ENCODE measurements around the gene RPUSD1.
A peak's percentile ranks its signal among the peaks of the same experiment; 100 is the strongest.
"Not testable (repeated sequence)": the region's sequence is repeated elsewhere in the genome, so short reads cannot be mapped to it uniquely, and the experiment has no call there.

Gene RPUSD1

GRCh38 chr16:759110-759910 is 28.9 kb downstream of the RPUSD1 start:
- WGBS (ENCODE audit: insufficient coverage) = 99% methylated on average over 34 of the region's 34 CpGs
- DNase-seq = no peak
- Histone ChIP-seq H3K9me3 (ENCODE audit: control extremely low read depth in 1 of 5, control insufficient read depth in 4 of 5, insufficient read depth in 2 of 5, low read depth in 1 of 5, low read length in 4 of 5) (peaks cover 0 to 3% (median 0%) of the 10 kb centered on the region in 5 experiments), H3K36me3 (ENCODE audit: control insufficient read depth in 4 of 4, insufficient read depth in 4 of 4, low read length in 3 of 4) (no peaks in the 10 kb centered on the region), H3K4me3 (ENCODE audit: control insufficient read depth in 1 of 7, extremely low read depth in 1 of 7, insufficient read depth in 4 of 7, low read depth in 2 of 7, low read length in 6 of 7) (no peak overlapping the region), H3K27ac (ENCODE audit: insufficient read depth in 1 of 2, low read depth in 1 of 2, low read length in 2 of 2, poor library complexity in 1 of 2, severe bottlenecking in 2 of 2) (no peak overlapping the region), H3K27me3 (replicated peaks in 2 of 5; ENCODE audit: control insufficient read depth in 4 of 5, insufficient read depth in 5 of 5, low read length in 4 of 5) (no peaks in the 10 kb centered on the region), H3K4me1 (ENCODE audit: control extremely low read depth in 1 of 4, control insufficient read depth in 4 of 4, insufficient read depth in 4 of 4, low read length in 3 of 4) (peaks cover 0 to 29% (median 25%) of the 10 kb centered on the region in 4 experiments)
- ChIA-PET CTCF (interaction anchor here (0.9 to 1.4 kb wide), 4 partner anchors 11 to 49 kb away, joined by 3 to 6 read pairs (median 3); no protein-coding TSS in a partner anchor), POLR2A (no interaction called here)

GRCh38 chr16:756428-756827 is 31.8 kb downstream of the RPUSD1 start:
- H3K27me3 ChIP-seq (replicated peaks in 2 of 5; ENCODE audit: control insufficient read depth in 4 of 5, insufficient read depth in 5 of 5, low read length in 4 of 5) = no peaks in the 10 kb centered on the region
- H3K9me3 ChIP-seq (ENCODE audit: control extremely low read depth in 1 of 5, control insufficient read depth in 4 of 5, insufficient read depth in 2 of 5, low read depth in 1 of 5, low read length in 4 of 5) = peaks cover 0 to 3% (median 0%) of the 10 kb centered on the region in 5 experiments
- H3K4me1 ChIP-seq (ENCODE audit: control extremely low read depth in 1 of 4, control insufficient read depth in 4 of 4, insufficient read depth in 4 of 4, low read length in 3 of 4) = peaks cover 0 to 35% (median 25%) of the 10 kb centered on the region in 4 experiments
- H3K4me3 ChIP-seq (ENCODE audit: control insufficient read depth in 1 of 7, extremely low read depth in 1 of 7, insufficient read depth in 4 of 7, low read depth in 2 of 7, low read length in 6 of 7) = no peak overlapping the region
- H3K36me3 ChIP-seq (ENCODE audit: control insufficient read depth in 4 of 4, insufficient read depth in 4 of 4, low read length in 3 of 4) = no peaks in the 10 kb centered on the region
- no peak overlapping the region for H3K27ac ChIP-seq (ENCODE audit: insufficient read depth in 1 of 2, low read depth in 1 of 2, low read length in 2 of 2, poor library complexity in 1 of 2, severe bottlenecking in 2 of 2)
- CTCF ChIA-PET = interaction anchor here (0.9 to 3.0 kb wide), 6 partner anchors 10 to 65 kb away, joined by 3 to 16 read pairs (median 8); no protein-coding TSS in a partner anchor
- WGBS (ENCODE audit: insufficient coverage) = 100% methylated on average over 5 of the region's 5 CpGs
- no peak for DNase-seq
- POLR2A ChIA-PET = no interaction called here

GRCh38 chr16:754656-755055 is 33.5 kb downstream of the RPUSD1 start:
- H3K27me3 ChIP-seq (replicated peaks in 2 of 5; ENCODE audit: control insufficient read depth in 4 of 5, insufficient read depth in 5 of 5, low read length in 4 of 5) = no peaks in the 10 kb centered on the region
- peak overlapping the region in 4 of 7 experiments; percentile 26 to 58 (median 38) for H3K4me3 ChIP-seq (ENCODE audit: control insufficient read depth in 1 of 7, extremely low read depth in 1 of 7, insufficient read depth in 4 of 7, low read depth in 2 of 7, low read length in 6 of 7)
- H3K36me3 ChIP-seq (ENCODE audit: control insufficient read depth in 4 of 4, insufficient read depth in 4 of 4, low read length in 3 of 4) = no peaks in the 10 kb centered on the region
- peaks cover 0 to 3% (median 0%) of the 10 kb centered on the region in 5 experiments for H3K9me3 ChIP-seq (ENCODE audit: control extremely low read depth in 1 of 5, control insufficient read depth in 4 of 5, insufficient read depth in 2 of 5, low read depth in 1 of 5, low read length in 4 of 5)
- H3K27ac ChIP-seq (ENCODE audit: insufficient read depth in 1 of 2, low read depth in 1 of 2, low read length in 2 of 2, poor library complexity in 1 of 2, severe bottlenecking in 2 of 2) = peak overlapping the region in 1 of 2 experiments; percentile 0
- ChIA-PET POLR2A (interaction anchor here (0.6 kb wide), 1 partner anchor 1778 kb away, joined by 3 read pairs; no protein-coding TSS in a partner anchor), CTCF (interaction anchor here (0.7 to 3.0 kb wide), 9 partner anchors 10 to 44 kb away, joined by 3 to 16 read pairs (median 5); partner anchors contain the start of genes CCDC78, CIAO3 and METRN)
- DNase-seq = peak; percentile 49 to 90 (median 87)
- WGBS (ENCODE audit: insufficient coverage) = 0% methylated on average over 4 of the region's 11 CpGs
- H3K4me1 ChIP-seq (ENCODE audit: control extremely low read depth in 1 of 4, control insufficient read depth in 4 of 4, insufficient read depth in 4 of 4, low read length in 3 of 4) = peaks cover 0 to 35% (median 24%) of the 10 kb centered on the region in 4 experiments

GRCh38 chr16:754121-754607 is 34.0 kb downstream of the RPUSD1 start:
- POLR2A ChIA-PET; H3K9me3 ChIP-seq (ENCODE audit: control extremely low read depth in 1 of 5, control insufficient read depth in 4 of 5, insufficient read depth in 2 of 5, low read depth in 1 of 5, low read length in 4 of 5); DNase-seq; H3K27ac ChIP-seq (ENCODE audit: insufficient read depth in 1 of 2, low read depth in 1 of 2, low read length in 2 of 2, poor library complexity in 1 of 2, severe bottlenecking in 2 of 2); H3K27me3 ChIP-seq (replicated peaks in 2 of 5; ENCODE audit: control insufficient read depth in 4 of 5, insufficient read depth in 5 of 5, low read length in 4 of 5); H3K36me3 ChIP-seq (ENCODE audit: control insufficient read depth in 4 of 4, insufficient read depth in 4 of 4, low read length in 3 of 4): not testable (repeated sequence)
- CTCF ChIA-PET = interaction anchor here (0.7 to 3.0 kb wide), 8 partner anchors 9 to 44 kb away, joined by 3 to 16 read pairs (median 6); partner anchors contain the start of genes CCDC78 and METRN
- WGBS (ENCODE audit: insufficient coverage) = 98% methylated on average over 9 of the region's 11 CpGs
- Histone ChIP-seq H3K4me1 (ENCODE audit: control extremely low read depth in 1 of 4, control insufficient read depth in 4 of 4, insufficient read depth in 4 of 4, low read length in 3 of 4) (peaks cover 0 to 35% (median 24%) of the 10 kb centered on the region in 4 experiments), H3K4me3 (ENCODE audit: control insufficient read depth in 1 of 7, extremely low read depth in 1 of 7, insufficient read depth in 4 of 7, low read depth in 2 of 7, low read length in 6 of 7) (peak overlapping the region in 1 of 7 experiments; percentile 58)

- POLR2A ChIA-PET = no interaction called here
- H3K36me3 ChIP-seq (ENCODE audit: control insufficient read depth in 4 of 4, insufficient read depth in 4 of 4, low read length in 3 of 4) = no peaks in the 10 kb centered on the region
- 88% methylated on average over 5 of the region's 10 CpGs for WGBS (ENCODE audit: insufficient coverage)
- CTCF ChIA-PET = interaction anchor here (0.9 to 1.3 kb wide), 2 partner anchors 11 to 78 kb away, joined by 3 read pairs; partner anchors contain the start of gene CIAO3
- H3K9me3 ChIP-seq (ENCODE audit: control extremely low read depth in 1 of 5, control insufficient read depth in 4 of 5, insufficient read depth in 2 of 5, low read depth in 1 of 5, low read length in 4 of 5) = peaks cover 0 to 3% (median 0%) of the 10 kb centered on the region in 5 experiments
- H3K4me3 ChIP-seq (ENCODE audit: control insufficient read depth in 1 of 7, extremely low read depth in 1 of 7, insufficient read depth in 4 of 7, low read depth in 2 of 7, low read length in 6 of 7) = no peak overlapping the region
- DNase-seq = no peak
- no peaks in the 10 kb centered on the region for H3K27me3 ChIP-seq (replicated peaks in 2 of 5; ENCODE audit: control insufficient read depth in 4 of 5, insufficient read depth in 5 of 5, low read length in 4 of 5)
- H3K4me1 ChIP-seq (ENCODE audit: control extremely low read depth in 1 of 4, control insufficient read depth in 4 of 4, insufficient read depth in 4 of 4, low read length in 3 of 4) = peaks cover 0 to 26% (median 17%) of the 10 kb centered on the region in 4 experiments
- H3K27ac ChIP-seq (ENCODE audit: insufficient read depth in 1 of 2, low read depth in 1 of 2, low read length in 2 of 2, poor library complexity in 1 of 2, severe bottlenecking in 2 of 2) = no peak overlapping the region
Measured at GRCh38 chr16:752007-752312, 36.2 kb downstream of the RPUSD1 start.

- no peaks in the 10 kb centered on the region for H3K36me3 ChIP-seq (ENCODE audit: control insufficient read depth in 4 of 4, insufficient read depth in 4 of 4, low read length in 3 of 4)
- peaks cover 0 to under 1% (median 0%) of the 10 kb centered on the region in 5 experiments for H3K9me3 ChIP-seq (ENCODE audit: control extremely low read depth in 1 of 5, control insufficient read depth in 4 of 5, insufficient read depth in 2 of 5, low read depth in 1 of 5, low read length in 4 of 5)
- no peak overlapping the region for H3K27ac ChIP-seq (ENCODE audit: insufficient read depth in 1 of 2, low read depth in 1 of 2, low read length in 2 of 2, poor library complexity in 1 of 2, severe bottlenecking in 2 of 2)
- DNase-seq = no peak
- H3K27me3 ChIP-seq (replicated peaks in 2 of 5; ENCODE audit: control insufficient read depth in 4 of 5, insufficient read depth in 5 of 5, low read length in 4 of 5) = no peaks in the 10 kb centered on the region
- H3K4me1 ChIP-seq (ENCODE audit: control extremely low read depth in 1 of 4, control insufficient read depth in 4 of 4, insufficient read depth in 4 of 4, low read length in 3 of 4) = peaks cover 0 to 22% (median 17%) of the 10 kb centered on the region in 4 experiments
- CTCF ChIA-PET = interaction anchor here (0.9 to 2.0 kb wide), 7 partner anchors 10 to 78 kb away, joined by 3 to 7 read pairs (median 4); partner anchors contain the start of genes CIAO3 and MSLN
- POLR2A ChIA-PET = no interaction called here
- H3K4me3 ChIP-seq (ENCODE audit: control insufficient read depth in 1 of 7, extremely low read depth in 1 of 7, insufficient read depth in 4 of 7, low read depth in 2 of 7, low read length in 6 of 7) = no peak overlapping the region
- WGBS (ENCODE audit: insufficient coverage) = 91% methylated on average over 27 of the region's 39 CpGs
Measured at GRCh38 chr16:751152-752006, 36.8 kb downstream of the RPUSD1 start.

Data from common myeloid progenitor, CD34-positive (primary cell).